ENCODE data around the gene WASF2. TPM values are rescaled to one million over a fixed set of nuclear protein-coding genes. Genes with fewer than 3 reads are reported as not detected.
"Not testable (repeated sequence)": the region's sequence is repeated elsewhere in the genome, so short reads cannot be mapped to it uniquely, and the experiment has no call there.

Gene WASF2
- total RNA-seq, 2 donors from 2014 or later = 146 to 197 TPM

- no peak for ATAC-seq (replicated peaks in 1 of 2)
- H3K27me3 Mint-ChIP-seq (ENCODE audit: low read depth) = no peaks in the 10 kb centered on the region
- H3K27ac Mint-ChIP-seq = peak overlapping the region; percentile 72
- no peak for DNase-seq
- peaks cover 3 to 14% of the 10 kb centered on the region in 2 donors for H3K36me3 Mint-ChIP-seq (ENCODE audit: insufficient read depth in 2 of 2)
- H3K4me1 Mint-ChIP-seq (ENCODE audit: low read depth) = peaks cover 70% of the 10 kb centered on the region
- H3K4me3 Mint-ChIP-seq = no peak overlapping the region
- H3K9me3 Mint-ChIP-seq = no peaks in the 10 kb centered on the region
These were observed 14.2 kb downstream of the WASF2 start for GRCh38 chr1:27475720-27476119.

- peak overlapping the region; percentile 48 to 62 for H3K4me3 Mint-ChIP-seq
- DNase-seq = no peak
- H3K27ac Mint-ChIP-seq = peak overlapping the region; percentile 64
- H3K36me3 Mint-ChIP-seq (ENCODE audit: insufficient read depth in 2 of 2) = peaks cover 7 to 23% of the 10 kb centered on the region in 2 donors
- no peaks in the 10 kb centered on the region for H3K9me3 Mint-ChIP-seq
- peak; percentile 39 to 58 for ATAC-seq (replicated peaks in 1 of 2)
- H3K27me3 Mint-ChIP-seq (ENCODE audit: low read depth) = no peaks in the 10 kb centered on the region
- peaks cover 81% of the 10 kb centered on the region for H3K4me1 Mint-ChIP-seq (ENCODE audit: low read depth)
These were observed 16.2 kb downstream of the WASF2 start for GRCh38 chr1:27473755-27474154.

- H3K27me3 Mint-ChIP-seq (ENCODE audit: low read depth); H3K4me3 Mint-ChIP-seq; DNase-seq; H3K9me3 Mint-ChIP-seq; H3K27ac Mint-ChIP-seq; ATAC-seq (replicated peaks in 1 of 2): not testable (repeated sequence)
- peaks cover 79% of the 10 kb centered on the region for H3K4me1 Mint-ChIP-seq (ENCODE audit: low read depth)
- H3K36me3 Mint-ChIP-seq (ENCODE audit: insufficient read depth in 2 of 2) = peaks cover 4 to 23% of the 10 kb centered on the region in 2 donors
These were observed 17.9 kb downstream of the WASF2 start for GRCh38 chr1:27472098-27472497.

- Mint-ChIP-seq H3K9me3 (no peaks in the 10 kb centered on the region), H3K27ac (no peak overlapping the region), H3K4me1 (ENCODE audit: low read depth) (peaks cover 74% of the 10 kb centered on the region), H3K27me3 (ENCODE audit: low read depth) (no peaks in the 10 kb centered on the region), H3K36me3 (ENCODE audit: insufficient read depth in 2 of 2) (peaks cover 4 to 23% of the 10 kb centered on the region in 2 donors), H3K4me3 (no peak overlapping the region)
- ATAC-seq (replicated peaks in 1 of 2) (no peak), DNase-seq (no peak)
These were observed 18.5 kb downstream of the WASF2 start for GRCh38 chr1:27471477-27471876.

- H3K9me3 Mint-ChIP-seq = no peaks in the 10 kb centered on the region
- ATAC-seq (replicated peaks in 1 of 2) = peak; percentile 17 to 22
- no peaks in the 10 kb centered on the region for H3K27me3 Mint-ChIP-seq (ENCODE audit: low read depth)
- peaks cover 75% of the 10 kb centered on the region for H3K4me1 Mint-ChIP-seq (ENCODE audit: low read depth)
- peaks cover 4 to 20% of the 10 kb centered on the region in 2 donors for H3K36me3 Mint-ChIP-seq (ENCODE audit: insufficient read depth in 2 of 2)
- H3K27ac Mint-ChIP-seq = peak overlapping the region; percentile 6
- H3K4me3 Mint-ChIP-seq = peak overlapping the region; percentile 9 to 26
- DNase-seq = no peak
These were observed 20.6 kb downstream of the WASF2 start for GRCh38 chr1:27469334-27469733.

- not testable (repeated sequence) for DNase-seq; ATAC-seq (replicated peaks in 1 of 2); H3K27me3 Mint-ChIP-seq (ENCODE audit: low read depth); H3K4me3 Mint-ChIP-seq; H3K9me3 Mint-ChIP-seq
- peaks cover 4 to 20% of the 10 kb centered on the region in 2 donors for H3K36me3 Mint-ChIP-seq (ENCODE audit: insufficient read depth in 2 of 2)
- H3K4me1 Mint-ChIP-seq (ENCODE audit: low read depth) = peaks cover 65% of the 10 kb centered on the region
- peak overlapping the region; percentile 72 for H3K27ac Mint-ChIP-seq
These were observed 21.6 kb downstream of the WASF2 start for GRCh38 chr1:27468378-27468777.

- DNase-seq = no peak
- peak overlapping the region; percentile 69 for H3K27ac Mint-ChIP-seq
- H3K36me3 Mint-ChIP-seq (ENCODE audit: insufficient read depth in 2 of 2) = peaks cover 2 to 15% of the 10 kb centered on the region in 2 donors
- no peaks in the 10 kb centered on the region for H3K27me3 Mint-ChIP-seq (ENCODE audit: low read depth)
- H3K4me1 Mint-ChIP-seq (ENCODE audit: low read depth) = peaks cover 51% of the 10 kb centered on the region
- no peak overlapping the region for H3K4me3 Mint-ChIP-seq
- ATAC-seq (replicated peaks in 1 of 2) = no peak
- no peaks in the 10 kb centered on the region for H3K9me3 Mint-ChIP-seq
These were observed 24.9 kb downstream of the WASF2 start for GRCh38 chr1:27464926-27465647.

- H3K27me3 Mint-ChIP-seq (ENCODE audit: low read depth) = not testable (repeated sequence)
- peak overlapping the region; percentile 50 for H3K27ac Mint-ChIP-seq
These were observed 26.1 kb downstream of the WASF2 start for GRCh38 chr1:27463916-27464315.

GRCh38 chr1:27458521-27458920 lies 31.4 kb downstream of the WASF2 start:
- not testable (repeated sequence) for DNase-seq; ATAC-seq (replicated peaks in 1 of 2); H3K27ac Mint-ChIP-seq; H3K36me3 Mint-ChIP-seq (ENCODE audit: insufficient read depth in 2 of 2); H3K9me3 Mint-ChIP-seq; H3K4me3 Mint-ChIP-seq; H3K27me3 Mint-ChIP-seq (ENCODE audit: low read depth)
- peaks cover 35% of the 10 kb centered on the region for H3K4me1 Mint-ChIP-seq (ENCODE audit: low read depth)

More at GRCh38 chr1:27463916-27464315, 26.1 kb downstream of the WASF2 start:
- H3K4me3 Mint-ChIP-seq; ATAC-seq (replicated peaks in 1 of 2); H3K36me3 Mint-ChIP-seq (ENCODE audit: insufficient read depth in 2 of 2); H3K9me3 Mint-ChIP-seq; DNase-seq: not testable (repeated sequence)
- H3K4me1 Mint-ChIP-seq (ENCODE audit: low read depth) = peaks cover 40% of the 10 kb centered on the region

GRCh38 chr1:27455139-27455811 lies 34.7 kb downstream of the WASF2 start:
- DNase-seq = peak in 1 of 2 donors; percentile 23
- peaks cover 46% of the 10 kb centered on the region for H3K4me1 Mint-ChIP-seq (ENCODE audit: low read depth)
- peak overlapping the region; percentile 86 for H3K27ac Mint-ChIP-seq
- no peaks in the 10 kb centered on the region for H3K36me3 Mint-ChIP-seq (ENCODE audit: insufficient read depth in 2 of 2)
- peak; percentile 59 to 81 for ATAC-seq (replicated peaks in 1 of 2)
- no peaks in the 10 kb centered on the region for H3K9me3 Mint-ChIP-seq
- no peaks in the 10 kb centered on the region for H3K27me3 Mint-ChIP-seq (ENCODE audit: low read depth)
- peak overlapping the region; percentile 35 to 48 for H3K4me3 Mint-ChIP-seq

GRCh38 chr1:27454610-27455009 lies 35.4 kb downstream of the WASF2 start:
- Mint-ChIP-seq H3K9me3 (no peaks in the 10 kb centered on the region), H3K36me3 (ENCODE audit: insufficient read depth in 2 of 2) (no peaks in the 10 kb centered on the region), H3K27ac (peak overlapping the region; percentile 86), H3K4me1 (ENCODE audit: low read depth) (peaks cover 53% of the 10 kb centered on the region), H3K4me3 (peak overlapping the region in 1 of 2 donors; percentile 48), H3K27me3 (ENCODE audit: low read depth) (no peaks in the 10 kb centered on the region)
- ATAC-seq (replicated peaks in 1 of 2) (no peak), DNase-seq (no peak)

GRCh38 chr1:27451343-27451742 lies 38.6 kb downstream of the WASF2 start:
- DNase-seq = no peak
- Mint-ChIP-seq H3K4me3 (no peak overlapping the region), H3K27ac (no peak overlapping the region), H3K36me3 (ENCODE audit: insufficient read depth in 2 of 2) (peaks cover 0 to 4% of the 10 kb centered on the region in 2 donors), H3K27me3 (ENCODE audit: low read depth) (no peaks in the 10 kb centered on the region), H3K9me3 (no peaks in the 10 kb centered on the region), H3K4me1 (ENCODE audit: low read depth) (peaks cover 81% of the 10 kb centered on the region)
- no peak for ATAC-seq (replicated peaks in 1 of 2)

GRCh38 chr1:27448982-27449381 lies 41.0 kb downstream of the WASF2 start:
- Mint-ChIP-seq H3K9me3 (no peaks in the 10 kb centered on the region), H3K36me3 (ENCODE audit: insufficient read depth in 2 of 2) (peaks cover 0 to 4% of the 10 kb centered on the region in 2 donors), H3K27me3 (ENCODE audit: low read depth) (no peaks in the 10 kb centered on the region), H3K27ac (no peak overlapping the region), H3K4me3 (peak overlapping the region in 1 of 2 donors; percentile 29), H3K4me1 (ENCODE audit: low read depth) (peaks cover 81% of the 10 kb centered on the region)
- peak; percentile 18 to 32 for ATAC-seq (replicated peaks in 1 of 2)
- DNase-seq = no peak
